BLaER1 (cell line): ENCODE results near the gene PRUNE1.

Source experiments
- H3K27ac ChIP-seq: shearing (Covaris generic); formaldehyde crosslinking; 2 replicates; pipeline ENCODE4 v1.8.1; 2022
- H3K27me3 ChIP-seq: shearing (Covaris generic); formaldehyde crosslinking; 2 replicates; pipeline ENCODE4 v1.8.1; 2022
- H3K36me3 ChIP-seq: shearing (Covaris generic); formaldehyde crosslinking; 2 replicates; pipeline ENCODE4 v1.8.1; 2022
- H3K4me1 ChIP-seq: shearing (Covaris generic); formaldehyde crosslinking; 2 replicates; pipeline ENCODE4 v1.8.1; 2022
- H3K4me2 ChIP-seq: shearing (Covaris generic); formaldehyde crosslinking; 2 replicates; pipeline ENCODE4 v1.8.1; 2022
- H3K4me3 ChIP-seq: shearing (Covaris generic); formaldehyde crosslinking; 2 replicates; pipeline ENCODE4 v1.8.1; 2022
- H3K9ac ChIP-seq: shearing (Covaris generic); formaldehyde crosslinking; 2 replicates; pipeline ENCODE4 v1.8.1; 2022
- H3K9me3 ChIP-seq: shearing (Covaris generic); formaldehyde crosslinking; 2 replicates; pipeline ENCODE4 v1.8.1; 2022
- H4K20me1 ChIP-seq: shearing (Covaris generic); formaldehyde crosslinking; 2 replicates; pipeline ENCODE4 v1.8.1; 2022
- Cebpa-rat ChIP-seq: shearing (Covaris generic); IDR thresholded peaks from 2 replicates; pipeline ENCODE4 v1.8.1; 2022

The PRUNE1 gene

DNA sequence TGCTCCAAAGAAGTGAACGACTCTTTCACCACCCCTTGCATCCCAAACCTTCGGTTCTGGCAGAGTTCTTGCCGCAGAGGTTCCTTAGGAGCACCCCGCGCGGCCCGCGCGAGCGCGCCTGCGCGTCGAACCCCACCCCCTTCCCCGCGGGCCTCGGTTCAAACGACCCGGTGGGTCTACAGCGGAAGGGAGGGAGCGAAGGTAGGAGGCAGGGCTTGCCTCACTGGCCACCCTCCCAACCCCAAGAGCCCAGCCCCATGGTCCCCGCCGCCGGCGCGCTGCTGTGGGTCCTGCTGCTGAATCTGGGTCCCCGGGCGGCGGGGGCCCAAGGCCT, 39.3 kb downstream of the PRUNE1 start, which contains the start of gene C1orf56:
Gene C1orf56 (plus strand): TSS at position 161 of the 334 bp plus-strand sequence. CDS start 97 bp downstream, at position 258.
- Histone ChIP-seq H3K36me3 (peaks cover 49% of the 10 kb centered on the region), H4K20me1 (peaks cover 61% of the 10 kb centered on the region), H3K4me3 (peak within 1 kb of the TSS; percentile 62), H3K9me3 (peaks cover 5% of the 10 kb centered on the region; the same call in 1 of the 2 replicates), H3K9ac (0 out of 2 replicates have a peak within 1 kb of the TSS, but pooled peaks have one; percentile 5), H3K27me3 (peaks cover 47% of the 10 kb centered on the region), H3K4me1 (peaks cover 11% of the 10 kb centered on the region; the same call in 1 of the 2 replicates), H3K4me2 (peak within 1 kb of the TSS; percentile 73), H3K27ac (no peak within 1 kb of the TSS)
- no peak for TF ChIP-seq Cebpa-rat

DNA sequence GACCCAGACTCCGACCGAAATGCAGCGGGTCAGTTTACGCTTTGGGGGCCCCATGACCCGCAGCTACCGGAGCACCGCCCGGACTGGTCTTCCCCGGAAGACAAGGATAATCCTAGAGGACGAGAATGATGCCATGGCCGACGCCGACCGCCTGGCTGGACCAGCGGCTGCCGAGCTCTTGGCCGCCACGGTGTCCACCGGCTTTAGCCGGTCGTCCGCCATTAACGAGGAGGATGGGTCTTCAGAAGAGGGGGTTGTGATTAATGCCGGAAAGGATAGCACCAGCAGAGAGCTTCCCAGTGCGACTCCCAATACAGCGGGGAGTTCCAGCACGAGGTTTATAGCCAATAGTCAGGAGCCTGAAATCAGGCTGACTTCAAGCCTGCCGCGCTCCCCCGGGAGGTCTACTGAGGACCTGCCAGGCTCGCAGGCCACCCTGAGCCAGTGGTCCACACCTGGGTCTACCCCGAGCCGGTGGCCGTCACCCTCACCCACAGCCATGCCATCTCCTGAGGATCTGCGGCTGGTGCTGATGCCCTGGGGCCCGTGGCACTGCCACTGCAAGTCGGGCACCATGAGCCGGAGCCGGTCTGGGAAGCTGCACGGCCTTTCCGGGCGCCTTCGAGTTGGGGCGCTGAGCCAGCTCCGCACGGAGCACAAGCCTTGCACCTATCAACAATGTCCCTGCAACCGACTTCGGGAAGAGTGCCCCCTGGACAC, 39.8 kb downstream of the PRUNE1 start:
- H3K9me3 ChIP-seq, result peaks cover 5% of the 10 kb centered on the region; the same call in 1 of the 2 replicates
- H3K4me3 ChIP-seq, result peak overlapping the region; percentile 62
- no peak overlapping the region for H3K27ac ChIP-seq
- H3K9ac ChIP-seq, result 0 out of 2 replicates have a peak overlapping the region, but pooled peaks have one; percentile 5
- H3K27me3 ChIP-seq, result peaks cover 47% of the 10 kb centered on the region
- peaks cover 52% of the 10 kb centered on the region for H3K36me3 ChIP-seq
- H4K20me1 ChIP-seq, result peaks cover 65% of the 10 kb centered on the region
- H3K4me2 ChIP-seq, result peak overlapping the region; percentile 73
- TF ChIP-seq Cebpa-rat, result no peak
- H3K4me1 ChIP-seq, result peaks cover 11% of the 10 kb centered on the region; the same call in 1 of the 2 replicates

- Histone ChIP-seq H3K27me3 (peaks cover 47% of the 10 kb centered on the region), H3K9ac (no peak overlapping the region), H3K27ac (no peak overlapping the region)
These were observed 40.4 kb downstream of the PRUNE1 start for GRCh38 chr1:151048645-151049032.

DNA sequence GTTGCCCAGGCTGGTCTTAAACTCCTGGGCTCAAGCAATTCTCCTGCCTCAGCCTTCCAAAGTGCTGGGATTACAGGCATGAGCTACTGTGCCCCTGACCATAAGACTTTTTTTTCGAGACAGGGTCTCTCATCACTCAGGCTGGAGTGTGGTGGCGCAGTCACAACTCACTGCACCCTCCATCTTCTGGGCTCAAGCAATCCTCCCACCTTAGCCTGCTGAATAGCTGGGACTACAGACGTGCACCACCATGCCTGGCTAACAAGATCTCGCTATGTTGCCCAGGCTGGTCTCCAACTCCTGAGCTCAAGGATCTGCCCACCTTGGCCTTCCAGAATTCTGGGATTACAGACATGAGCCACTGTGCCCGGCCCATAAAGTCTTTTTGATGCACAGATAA, 41.2 kb downstream of the PRUNE1 start:
- H3K27me3 ChIP-seq, result peaks cover 47% of the 10 kb centered on the region
- no peak overlapping the region for H3K4me3 ChIP-seq
- H3K4me2 ChIP-seq, result no peak overlapping the region
- H3K9me3 ChIP-seq, result peaks cover 5% of the 10 kb centered on the region; the same call in 1 of the 2 replicates
- no peak overlapping the region for H3K9ac ChIP-seq
- peaks cover 54% of the 10 kb centered on the region for H3K36me3 ChIP-seq
- no peak for TF ChIP-seq Cebpa-rat
- peaks cover 79% of the 10 kb centered on the region for H4K20me1 ChIP-seq
- H3K4me1 ChIP-seq, result peaks cover 11% of the 10 kb centered on the region; the same call in 1 of the 2 replicates
- no peak overlapping the region for H3K27ac ChIP-seq

More at GRCh38 chr1:151048645-151049032, 40.4 kb downstream of the PRUNE1 start:
- Histone ChIP-seq H4K20me1 (peaks cover 70% of the 10 kb centered on the region), H3K4me3 (peak overlapping the region; percentile 62), H3K36me3 (peaks cover 52% of the 10 kb centered on the region), H3K9me3 (peaks cover 5% of the 10 kb centered on the region; the same call in 1 of the 2 replicates), H3K4me2 (peak overlapping the region; percentile 73), H3K4me1 (peaks cover 11% of the 10 kb centered on the region; the same call in 1 of the 2 replicates)
- no peak for TF ChIP-seq Cebpa-rat

DNA sequence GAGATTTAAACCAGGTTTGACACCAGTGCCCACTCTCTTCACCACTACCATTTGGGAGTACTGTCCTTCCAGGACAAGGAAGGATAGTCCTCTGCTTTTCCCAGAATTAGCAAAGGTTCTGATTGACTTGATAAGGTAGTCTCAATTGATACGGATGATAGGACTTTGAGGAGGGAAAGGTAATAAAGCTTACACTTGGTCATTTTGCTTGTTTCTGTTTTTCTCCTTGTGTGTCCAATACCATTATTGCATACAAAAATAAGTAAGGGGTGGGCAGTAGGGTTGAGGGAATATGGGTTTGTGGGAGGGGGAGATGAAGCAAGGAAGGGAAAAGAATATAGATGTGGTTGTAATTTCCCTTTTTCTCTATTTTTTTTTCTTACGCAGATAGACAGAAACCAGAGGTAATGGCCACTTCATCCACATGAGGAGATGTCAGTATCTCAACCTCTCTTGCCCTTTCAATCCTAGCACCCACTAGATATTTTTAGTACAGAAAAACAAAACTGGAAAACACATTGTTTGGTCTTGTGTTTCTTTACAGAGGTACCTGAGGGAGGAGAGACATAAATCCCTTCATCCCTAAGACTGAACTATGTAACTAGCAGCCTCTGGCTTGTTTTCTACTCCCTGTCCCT, 41.9 kb downstream of the PRUNE1 start:
- Histone ChIP-seq H3K27me3 (peaks cover 47% of the 10 kb centered on the region), H3K27ac (no peak overlapping the region), H3K4me2 (no peak overlapping the region), H3K9me3 (peaks cover 5% of the 10 kb centered on the region; the same call in 1 of the 2 replicates), H3K4me1 (peaks cover 16% of the 10 kb centered on the region), H4K20me1 (peaks cover 86% of the 10 kb centered on the region), H3K4me3 (no peak overlapping the region), H3K9ac (no peak overlapping the region), H3K36me3 (peaks cover 59% of the 10 kb centered on the region)
- no peak for TF ChIP-seq Cebpa-rat

GRCh38 chr1:151051356-151052009, 43.2 kb downstream of the PRUNE1 start:
- Histone ChIP-seq H3K27ac (no peak overlapping the region), H3K36me3 (peaks cover 72% of the 10 kb centered on the region), H3K27me3 (peaks cover 38% of the 10 kb centered on the region), H3K9me3 (peaks cover 5% of the 10 kb centered on the region; the same call in 1 of the 2 replicates), H3K4me2 (no peak overlapping the region), H3K9ac (no peak overlapping the region), H4K20me1 (peaks cover 90% of the 10 kb centered on the region), H3K4me3 (no peak overlapping the region), H3K4me1 (peaks cover 29% of the 10 kb centered on the region)
- TF ChIP-seq Cebpa-rat, result no peak

- Histone ChIP-seq H3K36me3 (peaks cover 79% of the 10 kb centered on the region), H3K4me1 (peaks cover 39% of the 10 kb centered on the region), H3K27ac (no peak overlapping the region), H3K27me3 (peaks cover 2% of the 10 kb centered on the region), H3K4me2 (peak overlapping the region; percentile 95), H4K20me1 (peaks cover 81% of the 10 kb centered on the region), H3K9me3 (no peaks in the 10 kb centered on the region), H3K4me3 (no peak overlapping the region), H3K9ac (no peak overlapping the region)
- TF ChIP-seq Cebpa-rat, result no peak
These were observed 46.8 kb downstream of the PRUNE1 start for GRCh38 chr1:151054971-151055547.

DNA sequence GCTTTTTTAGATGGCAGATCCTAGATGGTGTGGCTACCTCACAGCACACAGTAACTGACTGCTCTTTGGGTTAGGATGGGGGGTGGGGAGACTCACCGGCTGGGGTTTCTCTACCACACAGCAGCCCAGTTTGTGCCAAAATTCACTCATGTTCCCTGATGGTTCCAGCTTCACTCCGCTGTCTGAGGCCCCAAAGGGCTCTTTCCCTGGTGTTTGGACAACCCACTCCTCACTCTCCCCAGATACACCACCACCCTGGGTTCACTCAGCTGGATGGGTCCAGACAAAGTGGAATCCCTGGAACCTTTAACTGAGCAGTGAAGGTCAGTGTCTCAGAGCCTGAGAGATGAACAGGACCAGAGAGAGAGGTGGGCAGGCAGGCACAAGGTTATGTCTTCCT, 47.3 kb downstream of the PRUNE1 start:
- Histone ChIP-seq H3K27me3 (no peaks in the 10 kb centered on the region; the same call in 1 of the 2 replicates), H3K4me1 (peaks cover 39% of the 10 kb centered on the region), H4K20me1 (peaks cover 76% of the 10 kb centered on the region), H3K36me3 (peaks cover 74% of the 10 kb centered on the region), H3K9ac (peak overlapping the region; percentile 66; the same call in 1 of the 2 replicates), H3K4me2 (peak overlapping the region; percentile 95), H3K27ac (no peak overlapping the region), H3K9me3 (no peaks in the 10 kb centered on the region), H3K4me3 (no peak overlapping the region)
- no peak for TF ChIP-seq Cebpa-rat

DNA sequence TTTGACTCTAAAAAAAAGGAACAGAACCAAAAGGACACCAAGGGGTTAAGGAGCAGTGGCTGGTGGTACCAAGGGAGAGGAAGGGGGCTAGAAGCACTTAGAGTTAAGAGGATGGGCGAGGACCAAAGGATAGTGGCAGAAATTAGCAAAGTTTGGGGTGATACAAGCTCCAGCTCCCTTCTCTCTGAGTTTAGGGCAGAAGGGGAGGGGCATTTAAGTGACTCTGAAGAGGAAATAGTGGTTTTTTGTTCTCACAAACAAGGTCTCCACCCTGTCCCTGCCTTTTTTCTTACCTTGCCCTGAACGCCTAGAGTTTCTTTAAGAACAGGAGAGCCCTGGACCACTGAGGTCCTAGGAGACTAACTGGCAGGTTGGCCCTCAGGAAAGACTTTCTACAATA, 47.9 kb downstream of the PRUNE1 start:
- Histone ChIP-seq H3K4me1 (peaks cover 41% of the 10 kb centered on the region), H3K4me2 (peak overlapping the region; percentile 95), H3K27me3 (no peaks in the 10 kb centered on the region), H4K20me1 (peaks cover 73% of the 10 kb centered on the region), H3K9ac (peak overlapping the region; percentile 66), H3K9me3 (no peaks in the 10 kb centered on the region), H3K27ac (no peak overlapping the region), H3K4me3 (peak overlapping the region; percentile 31; the same call in 1 of the 2 replicates), H3K36me3 (peaks cover 68% of the 10 kb centered on the region)
- no peak for TF ChIP-seq Cebpa-rat
